Occipital lobe (tissue), 2 donors: Measurements from ENCODE around the gene DOK4. TPM values are rescaled to one million over a fixed set of nuclear protein-coding genes. Genes with fewer than 3 reads are reported as not detected.

Experiments used
- DNase-seq: peaks from one replicate; lab custom pipeline; 2025; lab: John Stamatoyannopoulos, UW
- total RNA-seq: library from RNA; depleted of rRNA; stranded (reverse); fragments of >200 nt; gene quantifications from one replicate; pipeline ENCODE4 v1.2.3, GENCODE V29; 2014

Gene DOK4
- total RNA-seq, 1 donor from 2014 or later: 65.0 TPM

- peak; percentile 42 for DNase-seq
Observed at GRCh38 chr16:57519796-57520360, 33.6 kb upstream of the DOK4 start.

GRCh38 chr16:57518922-57519321, 32.6 kb upstream of the DOK4 start:
- DNase-seq: no peak

GRCh38 chr16:57518520-57518919, 32.2 kb upstream of the DOK4 start:
- no peak for DNase-seq

GRCh38 chr16:57517397-57518367, 31.4 kb upstream of the DOK4 start:
- no peak for DNase-seq

- no peak for DNase-seq
Observed at GRCh38 chr16:57516773-57517172, 30.5 kb upstream of the DOK4 start.

GRCh38 chr16:57516176-57516725, 30.0 kb upstream of the DOK4 start:
- DNase-seq: no peak

GRCh38 chr16:57514791-57515600, 28.7 kb upstream of the DOK4 start:
- no peak for DNase-seq

GRCh38 chr16:57514371-57514770, 28.1 kb upstream of the DOK4 start:
- DNase-seq: no peak

GRCh38 chr16:57513371-57514102, 27.2 kb upstream of the DOK4 start:
- no peak for DNase-seq

- DNase-seq: no peak
Observed at GRCh38 chr16:57512296-57513001, 26.2 kb upstream of the DOK4 start.

- no peak for DNase-seq
Observed at GRCh38 chr16:57510016-57510871, 24.0 kb upstream of the DOK4 start.

GRCh38 chr16:57509231-57509923, 23.1 kb upstream of the DOK4 start:
- no peak for DNase-seq

- DNase-seq: no peak
Observed at GRCh38 chr16:57508035-57508425, 21.7 kb upstream of the DOK4 start.

GRCh38 chr16:57507136-57508034, 21.1 kb upstream of the DOK4 start:
- DNase-seq: no peak

- no peak for DNase-seq
Observed at GRCh38 chr16:57505169-57505568, 18.9 kb upstream of the DOK4 start.

- no peak for DNase-seq
Observed at GRCh38 chr16:57504491-57504890, 18.2 kb upstream of the DOK4 start.

GRCh38 chr16:57504001-57504400, 17.7 kb upstream of the DOK4 start:
- no peak for DNase-seq

GRCh38 chr16:57503366-57503765, 17.1 kb upstream of the DOK4 start:
- DNase-seq: no peak
